HG03103 (cell line): ENCODE data around the gene CPNE8.
"Not testable (repeated sequence)": the region's sequence is repeated elsewhere in the genome, so short reads cannot be mapped to it uniquely, and the experiment has no call there.

Source experiments
- ATAC-seq: cut with Tn5 transposase; IDR thresholded peaks from one replicate; pipeline ENCODE4 v1.9.1; 2021; ENCODE audit warnings: low read depth; ENCODE audit not compliant: unreplicated experiment

Gene CPNE8

GRCh38 chr12:38744041-38744440 lies 161.3 kb downstream of the CPNE8 start:
- ATAC-seq, result no peak

DNA sequence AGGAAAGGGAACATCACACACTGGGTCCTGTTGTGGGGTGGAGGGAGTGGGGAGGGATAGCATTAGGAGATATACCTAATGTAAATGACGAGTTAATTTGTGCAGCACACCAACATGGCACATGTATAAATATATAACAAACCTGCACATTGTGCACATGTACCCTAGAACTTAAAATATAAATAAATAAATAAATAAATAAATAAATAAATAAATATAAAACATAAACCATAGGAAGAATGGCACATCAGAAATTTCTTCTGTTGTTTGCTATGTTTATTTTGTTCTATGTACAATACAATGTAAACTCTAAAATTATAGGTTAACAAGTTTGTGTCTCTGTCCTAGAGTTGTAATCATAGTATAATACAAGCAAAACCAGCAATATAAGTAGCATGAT lies 162.9 kb downstream of the CPNE8 start:
- not testable (repeated sequence) for ATAC-seq

GRCh38 chr12:38736821-38737220 lies 168.6 kb downstream of the CPNE8 start:
- no peak for ATAC-seq

DNA sequence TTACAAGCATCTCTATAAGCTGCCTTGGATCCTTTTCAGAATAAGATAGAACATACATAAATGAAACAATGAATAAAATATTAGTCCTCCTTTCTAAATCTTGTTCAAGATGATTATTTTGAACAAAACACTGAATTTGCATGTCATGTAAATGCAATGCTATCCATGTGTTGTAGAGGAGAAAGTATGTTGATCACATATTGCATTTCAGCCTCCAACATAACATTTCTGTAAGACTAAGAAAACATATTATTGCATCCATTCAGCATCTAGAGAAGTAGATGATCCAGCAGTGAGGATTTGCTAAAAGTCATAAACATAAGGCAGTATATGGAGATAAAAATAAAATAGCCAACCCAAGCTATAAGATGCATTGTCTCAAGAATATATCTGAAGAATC lies 172.6 kb downstream of the CPNE8 start:
- no peak for ATAC-seq

DNA sequence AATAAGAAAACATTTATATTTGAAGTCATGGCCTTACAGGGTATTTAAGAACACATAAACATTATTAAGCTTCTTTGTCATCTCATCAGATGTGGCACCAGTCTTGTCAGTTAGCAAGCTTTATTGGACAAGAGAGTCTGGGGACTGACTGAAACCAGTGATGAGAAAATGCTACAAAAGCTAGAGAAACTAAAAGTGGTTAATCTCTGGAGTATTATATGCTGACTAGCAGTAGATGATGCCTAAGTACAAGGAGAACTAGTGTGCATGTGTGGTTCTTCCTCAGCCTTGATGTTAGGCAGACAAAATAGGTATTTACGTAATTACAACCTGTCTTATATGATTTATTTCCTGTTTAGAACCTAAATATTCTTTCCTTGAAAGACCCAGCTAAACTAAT lies 176.5 kb downstream of the CPNE8 start:
- no peak for ATAC-seq

GRCh38 chr12:38721611-38722252 lies 183.7 kb downstream of the CPNE8 start:
- no peak for ATAC-seq

GRCh38 chr12:38720661-38721060 lies 184.7 kb downstream of the CPNE8 start:
- no peak for ATAC-seq

DNA sequence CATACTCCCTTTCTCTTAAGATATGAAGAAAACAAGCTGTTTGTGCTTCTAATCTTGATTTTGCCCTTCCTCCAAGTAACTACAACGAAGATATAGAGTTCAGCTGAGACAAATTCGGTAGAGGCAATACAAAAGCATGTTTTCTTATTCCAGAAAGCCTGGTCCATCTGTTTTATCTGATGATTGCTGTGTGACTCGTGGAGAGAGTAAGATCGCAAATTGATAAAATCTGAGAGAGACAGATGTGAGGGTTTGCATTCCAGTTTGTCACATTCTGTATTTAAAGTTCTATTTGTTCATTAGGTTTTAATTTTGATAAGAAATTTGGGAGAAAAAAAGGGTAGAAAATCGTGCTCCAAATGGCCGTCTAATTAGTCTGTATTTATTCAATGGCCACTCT lies 192.1 kb downstream of the CPNE8 start:
- no peak for ATAC-seq

DNA sequence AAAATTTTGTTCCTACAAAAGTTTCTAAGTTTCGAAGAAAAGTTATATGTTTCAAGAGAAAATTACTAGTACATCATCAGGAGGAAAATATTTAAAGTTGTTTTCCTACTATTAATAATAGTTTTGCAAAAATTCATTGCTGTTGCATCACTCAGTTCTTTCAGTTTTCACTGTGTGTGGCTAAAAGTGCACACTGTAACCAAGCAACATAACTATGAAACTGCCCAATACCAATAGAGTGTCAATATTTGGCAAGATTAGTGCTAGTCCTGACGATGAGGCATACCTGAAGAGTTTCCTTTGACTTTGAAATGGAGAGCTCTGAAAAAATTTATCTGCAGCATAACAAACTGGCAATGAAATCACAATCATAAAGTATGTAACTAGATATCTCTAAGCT lies 194.3 kb downstream of the CPNE8 start:
- ATAC-seq, result no peak

GRCh38 chr12:38708466-38708865 lies 196.9 kb downstream of the CPNE8 start:
- ATAC-seq, result no peak

GRCh38 chr12:38707648-38708047 lies 197.7 kb downstream of the CPNE8 start:
- ATAC-seq, result no peak

- ATAC-seq, result no peak
Measured at GRCh38 chr12:38697289-38697688, 208.1 kb downstream of the CPNE8 start.

GRCh38 chr12:38695057-38695456 lies 210.3 kb downstream of the CPNE8 start:
- ATAC-seq, result no peak

DNA sequence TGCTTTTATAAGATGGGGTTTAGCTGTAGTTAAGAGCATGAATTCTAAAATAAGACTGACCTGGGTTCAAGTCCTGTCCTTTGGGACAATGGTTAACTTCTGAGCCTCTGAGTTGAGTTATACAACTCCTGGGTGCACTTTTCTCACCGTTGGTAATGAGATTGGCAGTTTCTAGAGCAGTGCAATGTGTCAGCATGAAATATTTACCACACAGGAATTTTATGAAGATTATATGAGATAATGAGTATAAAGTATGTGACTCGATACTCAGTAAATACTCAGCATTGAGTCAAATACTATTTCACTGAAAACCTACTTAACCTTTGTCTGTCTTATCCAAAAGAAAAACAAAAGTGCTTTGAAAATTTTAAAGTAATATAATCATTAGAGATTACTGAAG lies 214.2 kb downstream of the CPNE8 start:
- ATAC-seq, result no peak

- ATAC-seq, result no peak
Measured at GRCh38 chr12:38690646-38691045, 214.7 kb downstream of the CPNE8 start.

DNA sequence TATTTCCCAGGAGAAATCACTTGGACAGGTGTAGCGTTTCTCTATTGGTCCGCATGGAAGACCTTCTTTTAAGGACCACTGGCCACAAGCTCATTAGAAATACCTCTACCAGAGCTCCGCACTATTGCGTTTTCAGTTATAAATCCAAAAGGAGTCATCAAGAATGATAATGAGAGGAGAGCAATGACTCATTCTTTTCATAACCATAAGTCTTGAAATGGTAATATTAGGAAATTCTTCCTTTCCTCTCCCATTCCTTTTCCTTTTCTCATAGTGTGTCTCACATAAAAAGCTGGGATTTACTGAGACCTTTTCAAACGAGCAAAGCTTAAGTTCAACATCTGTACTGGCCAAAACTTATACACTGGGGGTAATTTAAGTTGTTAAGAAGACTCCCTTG lies 215.7 kb downstream of the CPNE8 start:
- ATAC-seq, result no peak

DNA sequence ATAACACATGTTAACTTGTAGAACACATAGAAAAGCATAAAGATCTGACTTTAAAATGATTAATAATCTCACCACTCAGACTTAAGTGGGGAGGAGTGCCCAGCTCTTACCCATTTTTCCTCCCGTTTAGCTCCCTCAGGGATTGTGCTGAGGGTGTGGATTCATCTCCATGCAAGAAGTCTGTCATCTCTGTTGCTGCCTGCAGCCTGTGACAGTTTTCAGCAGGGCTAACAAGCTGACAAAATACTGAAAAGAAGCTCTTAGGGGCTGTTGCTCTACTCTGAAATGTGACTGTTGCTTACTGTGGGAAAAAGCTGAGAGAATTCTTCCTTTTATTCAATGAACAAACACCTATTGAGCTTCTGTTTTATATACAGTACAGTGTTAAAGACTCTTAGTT lies 216.2 kb downstream of the CPNE8 start:
- ATAC-seq, result no peak

GRCh38 chr12:38682521-38682920 lies 222.9 kb downstream of the CPNE8 start:
- ATAC-seq, result no peak

DNA sequence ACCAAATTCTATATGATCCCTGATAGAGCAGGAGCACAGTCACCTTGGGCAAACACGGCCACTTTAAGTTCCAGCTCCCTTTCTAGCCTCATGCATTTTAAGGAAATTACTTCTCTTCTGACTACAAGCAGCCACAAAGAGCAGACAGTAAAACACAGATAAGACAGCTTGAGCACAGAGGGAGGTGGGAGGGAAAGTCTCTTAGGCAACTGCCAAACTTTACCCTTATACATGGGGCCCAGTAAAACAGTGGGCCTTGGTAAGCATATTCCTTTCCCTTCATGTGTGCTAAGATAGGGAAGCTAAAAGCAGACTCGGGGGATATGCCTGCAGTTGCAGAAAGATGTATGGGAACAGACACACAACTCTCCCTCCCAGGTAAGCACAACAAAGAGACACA lies 235.9 kb downstream of the CPNE8 start:
- no peak for ATAC-seq

GRCh38 chr12:38669081-38669480 lies 236.3 kb downstream of the CPNE8 start:
- no peak for ATAC-seq

GRCh38 chr12:38666425-38666824 lies 239.0 kb downstream of the CPNE8 start:
- ATAC-seq, result no peak

DNA sequence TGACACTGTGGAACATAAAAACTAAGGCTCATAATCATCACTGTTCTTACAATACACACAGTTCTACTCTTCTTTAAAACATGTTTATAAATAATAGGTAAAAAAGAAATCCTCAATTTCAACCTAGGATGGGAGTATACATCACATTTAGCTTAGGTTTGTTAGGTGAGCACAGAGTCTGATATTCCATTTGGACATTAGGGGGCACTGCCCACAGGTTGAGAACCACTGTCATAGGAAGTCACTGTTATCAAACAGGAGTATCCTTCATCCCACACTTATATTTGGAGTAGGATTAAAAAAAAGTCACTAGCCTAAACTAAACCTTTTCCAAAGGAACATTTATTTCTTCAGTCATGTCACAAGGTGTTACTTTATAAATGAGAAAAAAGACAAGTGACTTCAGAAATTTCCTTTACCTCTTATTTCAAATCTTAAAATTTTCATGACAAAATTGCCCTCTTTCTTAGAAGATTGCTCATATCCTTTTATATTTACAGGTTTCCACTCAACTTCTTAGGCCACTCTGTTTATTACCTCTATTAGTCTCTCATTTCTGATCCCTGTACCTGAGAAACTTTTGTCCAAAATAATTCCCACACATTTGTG lies 240.6 kb downstream of the CPNE8 start:
- no peak for ATAC-seq

DNA sequence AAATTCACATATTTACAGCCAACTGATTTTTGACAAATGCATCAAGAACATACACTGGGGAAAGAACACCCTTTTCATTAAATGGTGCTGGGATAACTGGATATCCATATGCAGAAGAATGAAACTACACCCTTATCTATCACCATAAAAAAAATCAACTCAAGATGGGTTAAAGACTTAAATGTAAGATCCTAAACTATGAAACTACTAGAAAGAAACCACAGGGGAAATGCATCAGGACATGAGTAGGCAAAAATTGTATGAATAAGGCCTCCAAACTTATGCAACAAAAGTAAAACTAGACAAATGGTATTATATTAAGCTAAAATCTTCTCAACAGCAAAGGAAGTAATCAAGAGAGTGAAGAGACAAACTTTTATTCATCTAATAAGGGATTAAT lies 242.6 kb downstream of the CPNE8 start:
- ATAC-seq, result no peak
